HG02884 (cell line): Measurements from ENCODE around the gene RBBP8NL.
"Not testable (repeated sequence)": the region's sequence is repeated elsewhere in the genome, so short reads cannot be mapped to it uniquely, and the experiment has no call there.

Experiments used
- ATAC-seq: cut with Tn5 transposase; IDR thresholded peaks from one replicate; pipeline ENCODE4 v1.9.1; 2021; ENCODE audit warnings: mild to moderate bottlenecking, moderate library complexity; ENCODE audit not compliant: unreplicated experiment

The RBBP8NL gene

DNA sequence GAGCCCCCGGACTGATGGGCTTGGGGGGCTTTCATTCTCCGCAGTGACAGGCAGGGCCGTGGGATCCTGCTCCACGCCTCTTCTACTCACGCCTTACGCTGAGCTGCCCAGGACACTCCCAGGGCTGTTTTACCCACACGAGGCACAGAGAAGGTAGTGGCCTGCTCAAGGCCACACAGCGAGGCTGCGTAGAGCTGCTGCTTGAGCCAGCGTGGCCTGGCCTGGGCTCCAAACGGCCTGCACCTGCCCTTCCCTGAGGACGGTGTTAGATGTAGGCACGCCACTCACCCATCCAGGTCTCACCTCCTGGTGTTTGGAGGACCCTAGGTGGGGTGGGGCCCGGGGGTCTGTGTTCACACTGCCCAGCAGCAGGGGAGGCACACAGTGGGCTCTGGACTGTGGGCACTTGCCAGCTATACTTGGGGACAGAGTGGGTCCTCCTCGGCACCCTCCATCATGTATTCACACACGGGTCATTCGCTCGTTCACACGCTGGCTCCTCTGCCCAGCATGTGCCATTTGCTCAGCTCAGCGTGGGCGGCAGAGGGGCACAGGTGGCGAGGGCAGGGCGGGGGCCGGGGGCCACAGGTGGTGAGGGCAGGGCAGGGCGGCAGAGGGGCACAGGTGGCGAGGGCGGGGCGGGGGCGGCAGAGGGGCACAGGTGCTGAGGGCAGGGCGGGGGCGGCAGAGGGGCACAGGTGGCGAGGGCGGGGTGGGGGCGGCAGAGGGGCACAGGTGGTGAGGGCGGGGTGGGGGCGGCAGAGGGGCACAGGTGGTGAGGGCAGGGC is 18.4 kb upstream of the RBBP8NL start:
- ATAC-seq = no peak

DNA sequence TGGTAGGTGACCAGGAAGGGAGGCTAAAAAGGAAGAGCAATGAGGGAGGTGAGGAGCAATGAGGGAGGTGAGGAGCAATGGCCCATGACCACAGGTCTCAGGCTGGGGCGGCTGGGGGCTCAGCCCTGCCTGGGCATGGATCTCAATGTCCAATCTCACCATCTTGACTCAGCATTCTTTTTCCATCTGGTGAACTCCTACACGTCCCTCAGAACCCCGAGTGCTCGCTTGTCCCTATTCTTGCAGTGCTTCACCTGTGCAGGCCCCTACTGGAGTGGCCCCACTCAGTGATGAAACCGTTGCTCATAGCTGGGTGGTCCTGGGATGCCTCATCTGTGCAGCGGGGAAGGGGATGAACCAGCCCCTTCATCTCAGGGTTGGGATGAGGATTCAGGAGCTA is 16.9 kb upstream of the RBBP8NL start:
- ATAC-seq = no peak

DNA sequence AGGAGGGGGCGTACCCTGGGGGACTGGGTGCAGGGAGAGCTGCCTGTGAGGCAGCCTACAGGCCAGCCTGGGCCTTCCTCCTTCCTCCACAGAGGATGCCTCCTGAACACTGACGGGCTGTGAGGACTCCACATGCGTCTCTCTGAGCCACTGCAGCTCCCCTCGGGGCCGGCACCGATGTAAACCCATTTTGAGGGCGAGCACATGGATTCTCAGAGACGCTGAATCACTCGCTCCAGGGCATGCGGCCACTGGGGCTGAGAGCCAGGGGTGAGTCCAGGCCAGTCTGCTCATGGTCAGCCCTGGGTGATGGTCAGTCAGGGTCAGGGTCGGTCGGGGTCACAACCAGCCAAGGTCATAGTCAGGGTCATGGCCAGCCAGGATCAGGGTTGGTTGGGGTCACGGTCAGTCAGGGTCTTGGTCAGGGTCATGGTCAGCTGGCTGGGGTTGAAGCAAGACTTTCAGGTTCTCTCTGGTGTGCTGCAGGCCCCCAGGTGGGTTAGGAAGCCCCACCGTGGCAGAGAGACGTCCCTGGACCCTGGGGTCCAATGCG is 14.7 kb upstream of the RBBP8NL start:
- no peak for ATAC-seq

DNA sequence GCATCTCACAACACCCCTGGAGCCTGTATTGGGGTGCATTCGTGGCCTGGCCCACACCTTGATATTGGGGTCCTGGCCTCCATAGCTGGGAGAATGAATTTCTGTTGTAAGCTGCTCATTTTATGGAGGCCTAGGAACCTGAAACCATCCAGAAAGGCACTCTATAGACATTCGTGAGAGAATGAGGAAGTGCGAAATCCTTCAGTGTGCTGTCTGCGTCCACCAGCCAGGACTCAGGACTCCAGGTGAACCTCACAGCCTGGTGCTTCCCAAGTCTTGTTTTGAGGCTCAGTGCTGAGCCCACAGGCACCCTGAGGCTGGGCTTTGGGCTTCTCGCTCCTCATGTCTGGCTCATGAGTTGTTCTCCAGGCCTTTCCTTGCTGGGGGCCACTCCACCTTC is 11.9 kb upstream of the RBBP8NL start:
- ATAC-seq = no peak

DNA sequence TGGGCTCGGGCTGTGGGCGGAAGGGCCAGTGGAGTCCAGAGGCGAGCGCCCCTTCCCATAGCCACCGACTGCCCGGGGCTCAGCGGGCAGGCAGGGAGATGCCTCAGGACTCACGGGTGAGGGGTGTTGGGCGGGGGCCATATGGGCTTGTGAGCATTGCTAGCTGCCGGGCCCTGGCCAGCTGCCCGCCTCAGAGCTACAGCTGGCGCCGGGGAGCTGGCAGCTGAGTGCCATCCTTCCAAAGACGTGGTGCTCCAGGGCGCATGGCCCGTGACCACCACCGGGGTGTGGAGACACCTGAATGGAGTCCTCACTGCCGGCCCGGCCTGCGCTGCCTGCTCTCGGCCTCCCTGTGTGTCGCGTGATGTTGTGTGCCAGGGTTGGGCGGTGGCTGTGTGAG is 10.6 kb upstream of the RBBP8NL start:
- no peak for ATAC-seq

DNA sequence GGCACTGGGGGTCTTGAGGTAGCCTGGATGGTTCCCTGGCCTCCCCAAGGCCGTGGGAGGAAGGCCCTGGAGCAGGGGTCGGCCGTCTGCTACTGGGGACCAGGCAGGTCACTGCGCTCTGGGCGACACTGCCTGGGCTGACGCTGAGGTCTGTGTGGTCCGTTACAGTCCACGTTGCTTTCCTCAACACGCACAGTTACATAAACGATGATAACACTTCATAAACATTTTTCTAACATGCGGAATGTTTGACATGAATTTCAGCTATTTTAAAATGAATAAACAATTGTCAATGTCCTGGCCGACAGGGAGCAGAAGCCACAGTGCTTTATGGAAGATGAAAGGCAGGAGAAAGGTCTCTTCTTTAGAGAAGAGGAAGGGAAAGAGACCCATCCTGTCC is 10.2 kb upstream of the RBBP8NL start:
- no peak for ATAC-seq

DNA sequence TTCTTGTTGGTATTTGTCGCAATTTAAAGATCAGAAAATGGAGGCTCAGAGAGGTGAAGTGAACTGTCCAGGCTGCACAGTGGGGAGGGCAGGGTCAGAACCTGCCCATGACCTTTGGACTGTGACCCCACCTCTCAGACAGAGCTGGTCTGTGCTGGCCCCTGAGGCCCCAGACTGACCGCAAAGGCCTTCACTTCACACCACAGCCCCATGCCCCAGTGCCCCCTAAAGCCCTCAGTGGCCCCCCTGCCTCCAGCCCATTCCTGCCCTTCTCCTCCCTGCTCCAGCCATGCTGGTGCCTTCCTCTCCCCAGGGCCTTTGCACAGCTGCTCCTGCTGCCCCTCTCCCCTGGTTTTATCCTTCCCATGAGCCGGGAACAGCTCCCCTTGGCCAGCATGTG is 9.4 kb upstream of the RBBP8NL start:
- ATAC-seq = no peak

DNA sequence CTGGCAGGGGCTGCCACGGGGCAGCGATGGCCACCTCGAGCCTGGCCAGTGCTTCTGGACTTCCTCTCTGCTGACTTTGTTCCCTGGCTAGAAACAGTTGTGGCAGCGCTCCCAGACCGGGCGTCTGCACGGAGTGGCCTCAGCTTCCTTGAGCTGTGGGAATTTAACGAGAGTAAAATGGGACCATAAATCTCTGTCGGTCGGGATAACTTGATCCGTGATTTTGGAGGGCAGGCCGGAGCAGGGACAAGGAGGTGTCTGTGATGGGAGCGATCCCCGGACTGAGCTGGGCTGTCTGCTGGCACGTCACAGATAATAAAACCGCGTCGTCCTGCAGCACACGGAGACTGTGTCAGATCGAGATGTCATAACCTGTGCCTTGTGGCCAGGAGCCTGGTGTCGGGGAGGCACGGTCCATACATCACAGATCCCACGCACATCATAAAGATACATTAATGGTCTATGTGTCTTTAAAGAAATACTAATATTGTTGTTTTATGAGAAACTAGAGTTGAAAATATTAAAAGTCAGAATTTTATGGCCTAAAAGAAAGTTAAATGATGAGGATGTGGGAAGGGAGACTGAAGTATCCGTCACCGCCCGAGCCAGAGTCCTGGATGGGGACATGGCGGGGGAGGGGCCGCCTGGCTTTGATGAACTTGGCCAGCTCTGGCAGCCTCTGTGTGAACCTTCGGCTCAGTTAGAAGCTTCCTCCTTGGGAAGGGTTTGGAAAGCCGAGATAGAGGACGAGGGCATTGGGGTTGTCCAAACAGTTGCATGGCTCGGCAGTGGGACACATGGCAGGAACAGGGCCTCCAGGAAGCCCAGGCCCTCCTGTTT is 6.5 kb upstream of the RBBP8NL start:
- ATAC-seq = no peak

DNA sequence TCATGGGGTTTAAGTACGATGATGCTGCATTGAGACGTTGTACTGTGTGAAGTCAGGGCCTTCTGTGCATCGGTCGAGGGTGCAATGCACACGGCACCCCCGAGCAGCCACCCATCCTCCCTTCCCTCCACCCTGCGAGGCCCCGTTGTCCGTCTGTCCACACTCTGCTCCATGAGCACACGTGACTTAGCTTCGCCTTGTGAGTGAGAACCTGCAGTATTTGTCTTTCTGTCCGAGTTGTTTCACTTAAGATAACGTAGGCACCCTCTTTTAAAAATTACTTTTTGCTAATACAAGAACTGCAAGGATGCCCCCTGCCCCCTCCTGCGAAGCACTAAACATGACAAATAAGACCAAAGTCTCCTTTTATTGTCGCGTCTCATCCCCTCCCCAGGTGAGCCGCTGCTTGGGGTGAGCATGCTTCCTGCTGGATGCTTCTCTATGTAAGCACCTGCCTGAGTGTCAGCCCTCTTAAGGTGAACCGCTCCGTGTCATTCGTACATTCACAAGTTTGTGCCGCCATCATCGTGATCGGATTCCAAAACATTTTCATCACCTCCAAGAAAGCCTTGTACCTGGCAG is 3.6 kb upstream of the RBBP8NL start:
- no peak for ATAC-seq

DNA sequence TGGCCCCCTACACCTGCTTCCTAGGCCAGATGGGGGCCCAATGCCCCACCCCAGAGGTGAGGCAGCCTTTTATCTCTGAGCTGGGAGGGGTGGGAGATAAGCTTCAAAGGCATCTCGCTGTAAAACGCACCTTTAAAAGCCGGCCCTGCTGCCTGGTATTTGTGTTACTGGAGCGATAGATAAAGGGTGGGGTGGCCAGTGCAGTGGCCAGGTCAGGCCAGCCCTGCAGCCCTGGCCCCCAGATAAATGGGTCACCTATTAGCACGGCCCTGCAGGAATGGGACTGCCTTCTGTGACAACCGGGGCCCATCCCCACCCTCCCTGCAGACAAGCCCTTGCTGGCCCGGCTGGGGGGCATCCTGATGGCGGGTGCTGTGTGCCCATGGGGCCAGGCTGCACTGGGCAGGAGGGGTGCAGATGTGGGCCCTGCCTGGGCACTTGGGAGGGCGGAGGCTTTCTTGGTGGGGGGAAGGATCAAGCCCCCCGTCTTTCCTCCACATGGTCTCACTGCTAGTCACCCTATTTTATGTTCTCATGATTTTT is 3.0 kb upstream of the RBBP8NL start:
- no peak for ATAC-seq

DNA sequence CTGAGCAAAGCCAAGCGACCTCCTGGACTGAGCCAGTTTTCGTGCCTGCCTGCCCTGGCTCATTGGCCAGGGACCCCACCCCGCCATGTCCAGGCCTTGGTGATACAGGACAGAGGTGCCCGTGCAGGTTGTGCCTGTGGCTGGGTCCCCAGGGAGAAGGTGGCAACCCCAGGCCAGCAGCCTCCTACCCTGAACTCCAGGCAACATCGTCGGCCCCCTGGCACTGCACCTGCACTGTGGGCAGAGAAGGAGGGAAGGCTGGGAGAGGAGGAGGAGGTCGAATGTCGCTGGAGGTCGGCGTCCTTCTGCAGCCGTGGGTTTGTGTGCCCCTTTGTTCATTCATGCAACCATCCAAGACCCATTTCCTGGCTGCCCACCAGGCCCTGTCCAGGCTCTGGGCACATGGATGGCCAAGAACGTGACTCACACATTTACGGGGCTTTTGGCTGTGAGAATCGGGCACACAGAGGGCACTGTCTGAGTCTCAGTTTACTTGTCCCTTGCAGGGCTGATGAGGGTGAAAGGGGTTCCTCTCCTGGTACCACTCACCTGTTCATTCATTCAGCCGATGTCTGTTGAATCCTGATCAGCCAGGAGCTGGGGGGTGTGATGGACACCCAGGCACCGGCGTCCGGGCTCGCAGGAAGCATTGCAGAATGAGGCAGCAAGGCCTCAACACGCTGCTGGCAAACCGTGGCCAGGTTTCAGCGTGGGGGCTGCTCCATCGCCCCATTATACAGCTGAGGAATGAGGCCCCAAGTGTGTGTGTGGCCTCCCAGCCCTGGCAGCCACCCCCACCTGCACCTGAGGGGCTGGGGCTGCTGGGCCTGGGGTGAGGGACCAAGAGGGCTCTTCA is 2.3 kb upstream of the RBBP8NL start:
- ATAC-seq = no peak

DNA sequence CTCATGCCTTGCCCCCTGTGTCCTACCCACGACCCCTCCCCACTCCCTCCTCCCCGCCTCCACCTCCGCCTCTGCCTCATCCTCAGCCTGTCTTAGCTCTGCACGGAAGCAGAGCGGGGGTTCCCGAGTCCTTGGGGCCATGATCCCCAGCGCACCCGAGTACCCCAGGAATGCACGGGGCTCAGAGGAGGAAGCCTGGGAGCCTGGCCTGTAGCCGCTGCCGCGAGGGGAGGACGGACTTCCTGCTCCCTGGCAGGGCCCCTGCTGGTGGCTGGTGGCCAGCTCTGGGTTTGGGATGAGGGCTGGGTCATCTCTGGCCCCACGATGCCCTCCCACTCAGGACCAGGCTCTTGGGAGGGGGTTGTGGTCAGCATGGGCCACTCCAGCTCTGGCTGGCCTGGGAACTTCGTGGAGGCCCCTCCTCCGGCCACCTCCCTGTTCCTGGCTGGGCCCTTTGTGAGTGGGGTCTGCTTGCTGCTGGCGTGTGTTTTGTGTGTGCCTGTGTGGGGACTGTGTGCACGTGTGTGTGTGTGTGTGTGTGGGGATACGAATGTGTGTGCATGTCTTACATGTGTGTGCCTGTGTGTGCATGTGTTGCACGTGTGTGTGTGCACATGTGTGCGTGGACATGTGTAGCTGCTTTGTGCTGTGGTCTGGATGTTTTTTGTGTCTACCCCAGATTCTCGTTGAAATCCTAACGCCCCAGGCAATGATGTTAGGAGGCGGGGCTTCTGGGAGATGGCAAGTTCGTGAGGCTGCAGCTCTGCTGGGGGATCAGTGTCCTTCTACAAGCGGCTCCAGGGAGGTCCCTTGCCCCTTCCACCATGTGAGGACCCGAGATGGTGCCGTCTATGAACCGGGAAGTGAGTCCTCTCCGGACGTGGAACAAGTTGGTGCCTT is 1.3 kb upstream of the RBBP8NL start:
- no peak for ATAC-seq

DNA sequence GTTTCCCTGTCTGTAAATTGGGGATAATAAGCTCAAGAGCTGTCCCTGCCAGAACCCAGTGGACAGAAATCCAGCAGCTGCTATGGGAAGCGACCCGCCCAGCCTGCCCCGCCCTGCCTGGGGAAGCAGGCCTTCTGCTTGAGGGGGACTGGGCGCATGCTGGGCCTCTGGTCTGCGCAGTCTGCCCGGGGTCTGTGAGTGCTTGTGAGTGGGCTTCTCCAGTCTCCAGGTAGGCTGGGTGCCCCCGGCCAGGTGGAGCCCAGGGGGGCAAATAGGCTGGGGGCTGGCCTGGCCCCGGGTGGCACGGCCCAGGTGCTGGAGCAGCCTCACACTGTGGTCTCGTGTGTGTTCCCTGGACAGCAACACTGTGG is 648 bp upstream of the RBBP8NL start:
- no peak for ATAC-seq

DNA sequence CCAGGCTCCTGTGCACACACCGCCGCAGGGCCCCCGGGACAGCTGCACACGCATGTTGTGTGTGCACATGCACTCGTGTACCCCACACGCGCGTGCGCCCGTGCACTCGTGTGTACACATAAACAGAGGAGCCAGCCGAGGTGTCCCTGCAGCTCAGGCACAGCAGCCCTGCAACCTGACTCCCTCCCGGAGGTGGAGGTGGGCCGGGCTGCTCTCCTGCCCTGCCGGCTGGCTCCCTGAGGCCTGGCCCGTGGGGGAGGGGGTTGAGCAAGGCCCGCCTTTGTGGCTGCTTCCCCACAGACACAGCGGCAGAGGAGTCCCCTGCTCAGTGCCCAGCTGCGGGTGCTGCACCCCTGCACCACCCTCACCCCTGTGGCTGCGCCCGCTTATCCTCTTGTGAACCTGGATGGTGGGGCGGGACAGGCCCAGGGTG is 624 bp downstream of the RBBP8NL start:
- ATAC-seq = no peak

DNA sequence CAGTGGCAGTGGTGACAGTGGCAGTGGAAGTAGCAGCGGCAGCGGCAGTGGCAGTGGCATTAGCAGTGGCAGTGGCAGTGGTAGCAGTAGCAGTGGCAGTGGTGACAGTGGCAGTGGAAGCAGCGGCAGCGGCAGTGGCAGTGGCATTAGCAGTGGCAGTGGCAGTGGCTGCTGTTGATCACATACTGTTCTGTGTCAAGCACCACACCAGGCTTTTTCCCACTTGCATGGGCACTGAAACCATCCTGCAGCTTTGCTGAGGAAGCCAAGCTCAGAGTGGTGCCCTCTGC is 1.3 kb downstream of the RBBP8NL start:
- not testable (repeated sequence) for ATAC-seq

DNA sequence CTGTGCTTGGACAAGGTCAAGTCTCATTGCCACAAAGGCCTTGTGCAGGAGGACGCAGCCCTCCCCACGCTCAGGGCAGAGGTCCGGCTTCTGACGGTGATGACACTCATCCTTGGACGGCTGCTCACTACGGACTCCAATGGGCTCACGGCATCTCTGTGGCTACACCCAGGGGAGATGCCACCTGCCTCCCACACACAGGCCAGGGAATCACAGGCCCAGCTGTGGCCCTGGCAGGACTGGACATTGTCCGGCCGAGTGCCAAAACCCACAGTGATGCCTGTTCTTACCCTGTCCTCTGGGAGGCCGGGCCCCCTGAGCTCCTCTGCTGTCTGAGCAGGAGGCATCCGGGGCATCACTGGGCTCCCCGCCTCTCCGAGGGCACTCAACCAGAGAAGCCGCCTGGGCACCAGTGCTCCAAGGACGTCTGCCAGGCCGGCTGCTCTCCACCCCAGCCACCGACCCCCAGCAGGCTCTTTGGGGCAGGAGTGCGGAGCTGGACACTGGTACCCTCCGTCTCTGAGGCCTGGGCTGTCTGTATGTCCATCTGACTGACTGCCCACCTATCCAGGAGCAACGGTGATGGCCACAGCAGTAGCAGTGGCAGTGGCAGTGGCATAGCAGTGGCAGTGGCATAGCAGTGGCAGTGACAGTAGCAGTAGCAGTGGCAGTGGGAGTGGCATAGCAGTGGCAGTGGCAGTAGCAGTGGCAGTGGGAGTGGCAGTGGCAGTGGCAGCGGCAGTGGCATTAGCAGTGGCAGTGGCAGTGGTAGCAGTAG is 1.9 kb downstream of the RBBP8NL start:
- no peak for ATAC-seq

DNA sequence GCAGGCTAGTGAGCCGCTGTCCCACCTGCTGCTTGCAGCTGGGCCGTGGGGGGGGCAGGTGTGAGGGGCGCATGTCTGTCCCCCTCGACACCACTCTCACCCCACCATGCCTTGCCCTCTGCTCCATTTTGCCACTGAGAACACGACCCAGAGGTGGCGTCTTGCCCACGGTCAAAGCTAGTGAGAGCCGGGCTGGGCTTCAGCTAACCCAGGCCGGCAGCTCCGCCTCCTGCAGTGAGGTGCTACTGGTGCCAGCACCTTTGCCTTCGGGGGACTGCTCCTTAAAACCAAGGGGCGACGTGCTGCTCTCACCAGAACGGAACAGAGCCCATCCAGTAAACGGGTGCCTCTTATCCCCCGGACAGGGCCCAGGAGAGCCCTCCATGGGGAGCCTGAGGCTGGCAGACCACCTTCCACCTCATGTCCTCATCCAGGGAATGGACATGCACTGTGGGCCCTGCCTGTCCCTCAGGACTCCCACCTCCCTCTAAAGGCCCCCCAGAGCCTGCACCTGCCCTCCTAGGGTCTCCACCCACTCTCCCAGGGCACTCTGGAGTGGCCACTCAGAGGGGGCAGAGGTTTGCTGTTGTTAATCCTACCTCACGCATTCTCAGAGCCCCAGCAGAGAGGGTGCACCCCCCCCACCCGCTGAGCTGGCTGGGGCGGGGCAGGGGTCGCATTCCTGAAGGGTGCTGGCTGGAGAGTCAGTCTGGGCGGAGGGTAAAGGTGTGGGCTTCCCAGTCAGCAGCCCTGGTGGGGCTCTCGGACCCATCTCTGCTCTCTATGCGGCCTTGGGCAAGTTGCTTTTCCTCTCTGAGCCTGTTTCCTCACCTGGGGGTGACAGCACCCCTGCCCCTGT is 2.9 kb downstream of the RBBP8NL start:
- ATAC-seq = no peak

DNA sequence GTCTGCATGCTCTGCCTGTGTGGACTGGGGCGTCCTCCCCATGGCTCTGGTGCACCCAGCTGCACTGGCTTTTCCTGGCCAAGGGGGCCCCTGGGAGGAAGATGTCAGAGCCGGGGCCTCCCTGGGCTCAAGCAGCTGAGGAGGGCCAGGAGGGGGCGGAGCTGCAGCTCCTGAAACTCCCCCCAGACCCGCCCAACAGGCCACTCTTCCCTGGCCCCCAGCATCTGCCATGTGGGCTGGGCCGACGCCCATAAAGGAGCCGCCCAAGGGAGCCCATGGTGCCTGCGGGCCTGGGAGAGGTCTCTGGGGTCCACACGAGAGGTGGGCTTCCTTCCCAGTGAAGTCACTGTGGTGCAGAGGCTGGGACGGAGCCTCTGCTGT is 4.0 kb downstream of the RBBP8NL start:
- no peak for ATAC-seq
